ENCODE measurements around the gene HDAC11. TPM values are rescaled to one million over a fixed set of nuclear protein-coding genes. Genes with fewer than 3 reads are reported as not detected.

The HDAC11 gene
- total and polyA plus RNA-seq, 9 of the 15 experiments (the other 6 are each of a cell fraction or from before 2014, with no cell fraction given), result 0.60 to 6.0 (median 4.5) TPM

DNA sequence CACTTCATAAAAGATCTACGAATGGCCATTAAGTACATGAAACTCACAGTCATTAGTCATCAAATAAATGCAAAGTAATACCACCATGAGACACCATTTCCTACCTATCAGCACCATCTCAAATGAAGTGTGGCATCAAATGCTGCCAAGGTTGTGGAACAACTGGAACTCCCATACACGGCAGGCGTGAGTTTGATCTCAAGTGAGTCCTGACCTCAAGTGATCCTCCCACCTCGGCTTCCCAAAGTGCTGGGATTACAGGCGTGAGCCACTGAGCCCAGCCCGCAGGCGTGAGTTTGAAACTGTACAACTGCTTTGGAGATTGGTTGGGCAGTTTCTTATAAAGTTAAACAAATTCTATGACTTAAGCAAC is 28.8 kb upstream of the HDAC11 start (continued):
- TF ChIP-seq CXXC5 (CRISPR knock-in tag; IDR thresholded peaks at IDR 0.05), result peak; percentile 37; the same call in 1 of the 2 replicates
- TF ChIP-seq TEAD2 (tag; IDR thresholded peaks at IDR 0.05), result no peak
- TF ChIP-seq FOSL1 (tag; conservative IDR thresholded peaks at IDR 0.05), result 0 out of 2 replicates have a peak, but pooled peaks have one; percentile 9
- TF ChIP-seq BCOR (IDR thresholded peaks at IDR 0.05), result no peak
- no peak for TF ChIP-seq MYNN (IDR thresholded peaks at IDR 0.05)
- no peak for TF ChIP-seq MYNN (CRISPR knock-in tag; IDR thresholded peaks at IDR 0.05)
- peak; percentile 90 for TF ChIP-seq ZNF316 (IDR thresholded peaks at IDR 0.05)
- TF ChIP-seq ZBTB5 (IDR thresholded peaks at IDR 0.05), result peak; percentile 33; the same call in 1 of the 2 replicates
- TF ChIP-seq CEBPB (tag; IDR thresholded peaks at IDR 0.05), result no peak
- TF ChIP-seq BACH1 (tag; IDR thresholded peaks at IDR 0.05), result peak; percentile 37; the same call in 1 of the 2 replicates
- TF ChIP-seq, protein P1, sequence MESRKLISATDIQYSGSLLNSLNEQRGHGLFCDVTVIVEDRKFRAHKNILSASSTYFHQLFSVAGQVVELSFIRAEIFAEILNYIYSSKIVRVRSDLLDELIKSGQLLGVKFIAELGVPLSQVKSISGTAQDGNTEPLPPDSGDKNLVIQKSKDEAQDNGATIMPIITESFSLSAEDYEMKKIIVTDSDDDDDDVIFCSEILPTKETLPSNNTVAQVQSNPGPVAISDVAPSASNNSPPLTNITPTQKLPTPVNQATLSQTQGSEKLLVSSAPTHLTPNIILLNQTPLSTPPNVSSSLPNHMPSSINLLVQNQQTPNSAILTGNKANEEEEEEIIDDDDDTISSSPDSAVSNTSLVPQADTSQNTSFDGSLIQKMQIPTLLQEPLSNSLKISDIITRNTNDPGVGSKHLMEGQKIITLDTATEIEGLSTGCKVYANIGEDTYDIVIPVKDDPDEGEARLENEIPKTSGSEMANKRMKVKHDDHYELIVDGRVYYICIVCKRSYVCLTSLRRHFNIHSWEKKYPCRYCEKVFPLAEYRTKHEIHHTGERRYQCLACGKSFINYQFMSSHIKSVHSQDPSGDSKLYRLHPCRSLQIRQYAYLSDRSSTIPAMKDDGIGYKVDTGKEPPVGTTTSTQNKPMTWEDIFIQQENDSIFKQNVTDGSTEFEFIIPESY (CRISPR knock-in tag; IDR thresholded peaks at IDR 0.05), result no peak
- TF ChIP-seq HDAC6 (IDR thresholded peaks at IDR 0.05; ENCODE audit: low read depth, low read length), result no peak
- TF ChIP-seq RFX7 (CRISPR knock-in tag; IDR thresholded peaks at IDR 0.05), result no peak
- no peak for TF ChIP-seq PHTF2 (CRISPR knock-in tag; IDR thresholded peaks at IDR 0.05)
- no peak for TF ChIP-seq SRF (CRISPR knock-in tag; IDR thresholded peaks at IDR 0.05)
- TF ChIP-seq SLC30A9 (CRISPR knock-in tag; IDR thresholded peaks at IDR 0.05), result no peak
- no peak for TF ChIP-seq ZSCAN32 (CRISPR knock-in tag; IDR thresholded peaks at IDR 0.05)
- TF ChIP-seq EHMT2 (IDR thresholded peaks at IDR 0.05), result no peak; the same call in 1 of the 2 replicates
- TF ChIP-seq NR2C2 (CRISPR knock-in tag; IDR thresholded peaks at IDR 0.05), result no peak
- TF ChIP-seq NR2C2 (tag; IDR thresholded peaks at IDR 0.05), result peak; percentile 31; the same call in 1 of the 2 replicates
- no peak for TF ChIP-seq ZNF24 (IDR thresholded peaks at IDR 0.05)
- no peak for TF ChIP-seq KDM5B (IDR thresholded peaks at IDR 0.05; ENCODE audit: insufficient replicate concordance, low read depth, low read length)
- TF ChIP-seq, protein P2, sequence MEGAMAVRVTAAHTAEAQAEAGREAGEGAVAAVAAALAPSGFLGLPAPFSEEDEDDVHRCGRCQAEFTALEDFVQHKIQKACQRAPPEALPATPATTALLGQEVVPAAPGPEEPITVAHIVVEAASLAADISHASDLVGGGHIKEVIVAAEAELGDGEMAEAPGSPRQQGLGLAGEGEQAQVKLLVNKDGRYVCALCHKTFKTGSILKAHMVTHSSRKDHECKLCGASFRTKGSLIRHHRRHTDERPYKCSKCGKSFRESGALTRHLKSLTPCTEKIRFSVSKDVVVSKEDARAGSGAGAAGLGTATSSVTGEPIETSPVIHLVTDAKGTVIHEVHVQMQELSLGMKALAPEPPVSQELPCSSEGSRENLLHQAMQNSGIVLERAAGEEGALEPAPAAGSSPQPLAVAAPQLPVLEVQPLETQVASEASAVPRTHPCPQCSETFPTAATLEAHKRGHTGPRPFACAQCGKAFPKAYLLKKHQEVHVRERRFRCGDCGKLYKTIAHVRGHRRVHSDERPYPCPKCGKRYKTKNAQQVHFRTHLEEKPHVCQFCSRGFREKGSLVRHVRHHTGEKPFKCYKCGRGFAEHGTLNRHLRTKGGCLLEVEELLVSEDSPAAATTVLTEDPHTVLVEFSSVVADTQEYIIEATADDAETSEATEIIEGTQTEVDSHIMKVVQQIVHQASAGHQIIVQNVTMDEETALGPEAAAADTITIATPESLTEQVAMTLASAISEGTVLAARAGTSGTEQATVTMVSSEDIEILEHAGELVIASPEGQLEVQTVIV (CRISPR knock-in tag; IDR thresholded peaks at IDR 0.05; ENCODE audit: borderline replicate concordance), result no peak
- TF ChIP-seq ZNF707 (CRISPR knock-in tag; conservative IDR thresholded peaks at IDR 0.05), result no peak
- TF ChIP-seq HDGF (IDR thresholded peaks at IDR 0.05), result no peak

Data from K562 (cell line).